Measurements from ENCODE around the gene UBXN2A. TPM values are rescaled to one million over a fixed set of nuclear protein-coding genes. Genes with fewer than 3 reads are reported as not detected.
"Not testable (repeated sequence)": the region's sequence is repeated elsewhere in the genome, so short reads cannot be mapped to it uniquely, and the experiment has no call there.

Gene UBXN2A
- total RNA-seq, 1 experiment from 2014 or later = 18.8 TPM

DNA sequence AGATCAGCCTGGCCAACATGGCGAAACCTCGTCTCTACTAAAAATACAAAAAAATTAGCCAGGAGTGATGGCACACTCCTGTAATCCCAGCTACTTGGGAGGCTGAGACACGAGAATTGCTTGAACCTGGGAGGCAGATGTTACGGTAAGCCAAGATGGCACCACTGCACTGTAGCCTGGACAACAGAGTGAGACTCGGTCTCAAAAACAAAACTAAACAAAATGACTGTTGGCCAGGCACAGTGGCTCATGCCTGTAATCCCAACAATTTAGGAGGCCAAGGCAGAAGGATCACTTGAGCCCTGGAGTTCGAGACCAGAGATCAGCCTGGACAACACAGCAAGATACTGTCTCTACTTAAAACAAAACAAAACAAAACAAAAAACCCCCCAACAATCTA lies 102.9 kb downstream of the UBXN2A start:
- DNase-seq (ENCODE audit: low read depth) = not testable (repeated sequence)

DNA sequence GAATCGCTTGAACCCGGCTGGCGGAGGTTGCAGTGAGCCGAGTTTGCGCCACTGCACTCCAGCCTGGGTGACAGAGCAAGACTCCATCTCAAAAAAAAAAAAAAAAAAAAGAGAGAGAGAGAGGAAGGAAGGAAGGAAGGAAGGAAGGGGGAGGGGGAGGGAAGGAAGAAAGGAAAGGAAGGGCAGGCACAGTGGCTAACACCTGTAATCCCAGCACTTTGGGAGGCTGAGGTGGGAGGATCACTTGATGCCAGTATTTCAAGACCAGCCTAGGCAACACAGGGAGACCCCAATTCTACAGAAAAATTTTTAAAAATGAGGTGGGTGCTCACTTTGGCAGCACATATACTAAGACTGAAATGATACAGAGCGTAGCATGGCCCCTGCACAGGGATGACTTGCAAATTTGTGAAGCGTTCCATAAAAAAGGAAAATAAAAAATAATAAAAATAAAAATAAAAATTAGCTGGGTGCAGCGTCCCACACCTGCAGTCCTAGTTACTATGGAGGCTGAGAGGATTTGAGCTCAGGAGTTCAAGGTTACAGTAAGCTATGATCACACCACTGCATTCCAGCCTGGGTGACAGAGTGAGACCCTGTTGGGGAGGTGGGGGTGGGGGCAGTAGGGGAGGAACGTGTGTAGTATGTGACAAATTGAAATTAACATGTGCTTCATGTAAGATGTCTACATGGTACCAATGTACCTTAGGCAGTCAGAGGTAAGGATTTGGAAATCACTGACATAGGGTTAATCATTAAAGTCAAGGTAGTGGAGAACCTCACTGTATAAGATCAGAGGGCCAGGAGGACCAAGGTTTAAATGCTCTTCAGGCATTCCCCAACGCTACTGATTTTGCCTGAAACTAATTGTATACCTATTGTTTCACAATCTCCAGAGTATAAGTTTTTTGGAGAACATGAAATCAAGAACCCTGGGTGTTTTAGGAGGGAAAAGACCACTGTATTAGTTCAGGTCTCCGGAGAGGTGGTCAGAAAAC lies 105.5 kb downstream of the UBXN2A start:
- DNase-seq (ENCODE audit: low read depth) = no peak

GRCh38 chr2:24046599-24046929 lies 106.3 kb downstream of the UBXN2A start:
- DNase-seq (ENCODE audit: low read depth) = no peak

GRCh38 chr2:24046930-24047702 lies 106.9 kb downstream of the UBXN2A start, which contains the start of gene WDCP:
WDCP (minus strand) TSS chr2:24047391; CDS start chr2:24039494, 7,897 bp downstream.
- peak; percentile 99 for DNase-seq (ENCODE audit: low read depth)

DNA sequence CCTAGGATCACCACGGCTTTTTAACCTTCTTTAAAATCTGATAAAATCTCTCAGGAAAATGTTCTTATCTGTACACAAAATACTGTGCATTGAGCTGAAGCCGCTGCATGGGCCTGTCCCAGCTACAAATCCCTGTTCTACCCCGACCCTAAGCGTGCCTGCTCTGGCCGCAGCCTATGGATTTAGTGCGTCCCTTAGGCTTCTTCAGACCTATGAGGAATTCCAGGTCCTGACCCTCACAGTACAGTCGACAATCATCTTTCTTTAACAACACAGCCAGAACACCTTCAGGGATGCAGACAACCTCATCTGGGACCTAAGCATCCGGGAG lies 107.4 kb downstream of the UBXN2A start:
- DNase-seq (ENCODE audit: low read depth) = peak; percentile 14

DNA sequence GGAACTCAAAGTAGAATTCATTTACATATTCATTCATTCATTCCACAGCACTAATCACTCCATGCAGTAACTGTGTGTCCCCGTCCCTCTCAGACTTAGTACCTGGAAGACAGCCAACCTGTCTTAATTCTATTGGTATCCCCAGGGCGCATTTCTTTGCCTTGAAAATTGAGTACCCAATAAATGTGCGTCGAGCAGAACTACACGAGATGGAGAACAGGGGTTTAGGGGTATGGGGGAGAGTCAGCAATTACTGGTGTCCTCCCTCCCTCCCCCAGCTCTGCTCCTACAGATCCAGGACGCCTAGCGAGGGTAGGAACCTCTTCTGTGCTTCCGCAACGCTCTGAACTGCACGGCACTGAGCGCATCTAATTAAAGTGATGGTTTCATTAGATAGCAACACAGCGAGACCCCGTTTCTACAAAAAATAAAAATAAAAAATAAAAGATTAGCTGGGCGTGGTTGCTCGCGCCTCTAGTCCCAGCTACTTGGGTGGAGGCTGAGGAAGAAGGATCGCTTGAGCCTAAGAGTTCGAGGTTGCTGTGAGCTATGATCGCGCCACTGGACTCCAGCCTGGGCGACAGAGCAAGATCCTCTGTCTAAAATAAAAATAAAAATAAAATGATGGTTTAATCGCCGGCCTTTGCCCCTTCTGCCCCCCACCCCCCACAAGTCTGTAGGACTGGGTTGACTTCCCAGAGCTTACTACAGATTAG lies 108.7 kb downstream of the UBXN2A start:
- peak; percentile 37 for DNase-seq (ENCODE audit: low read depth)

GRCh38 chr2:24049485-24050021 lies 109.3 kb downstream of the UBXN2A start, which contains the start of gene FKBP1B:
FKBP1B (plus strand) TSS chr2:24049741; CDS start chr2:24049850, 109 bp downstream.
- DNase-seq (ENCODE audit: low read depth) = peak; percentile 52

DNA sequence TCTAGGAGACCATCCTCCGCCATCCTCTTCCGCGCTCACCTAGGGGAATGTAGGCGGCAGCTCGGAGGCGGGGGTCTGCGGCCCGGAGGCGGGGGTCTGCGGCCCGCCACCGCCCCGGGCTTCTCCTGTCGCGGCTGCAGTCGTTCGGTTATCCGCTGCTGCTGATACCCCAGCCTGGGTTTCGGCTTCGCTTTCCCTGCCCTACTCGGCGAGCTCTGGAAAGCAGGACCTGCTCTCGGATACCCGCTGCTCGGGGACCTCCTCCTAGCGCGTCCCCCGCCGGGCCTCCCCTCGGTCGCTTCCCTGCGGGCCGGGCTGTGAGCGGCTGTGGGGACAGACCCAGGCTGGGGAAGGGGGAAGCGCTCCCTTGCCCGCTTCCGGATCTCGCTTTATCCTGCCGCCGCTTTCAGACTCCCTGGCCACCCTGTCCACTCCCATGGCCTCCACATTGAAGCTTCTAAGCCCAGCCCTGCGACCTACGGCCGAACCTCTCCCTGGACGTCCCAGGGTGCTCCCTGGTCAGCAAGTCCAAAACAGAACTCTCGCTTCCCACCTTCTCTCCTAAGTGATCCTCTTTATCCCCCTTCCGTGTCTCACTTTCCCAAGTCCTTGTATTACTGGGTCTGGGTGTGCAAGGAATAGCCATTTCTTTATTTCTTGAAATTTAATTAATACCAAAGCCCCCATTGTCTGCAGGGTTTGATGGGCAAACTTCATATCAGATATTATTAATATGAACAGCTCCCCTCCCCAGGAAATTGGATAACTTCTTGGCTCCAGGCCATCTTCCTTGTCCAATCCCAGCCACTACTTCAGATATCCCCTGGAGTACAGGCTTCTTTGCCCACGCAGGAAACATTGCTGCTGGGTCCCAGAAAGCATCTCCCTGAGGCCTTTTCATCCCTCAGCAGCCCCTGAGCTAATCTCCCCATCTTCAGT lies 110.0 kb downstream of the UBXN2A start:
- DNase-seq (ENCODE audit: low read depth) = peak; percentile 15

DNA sequence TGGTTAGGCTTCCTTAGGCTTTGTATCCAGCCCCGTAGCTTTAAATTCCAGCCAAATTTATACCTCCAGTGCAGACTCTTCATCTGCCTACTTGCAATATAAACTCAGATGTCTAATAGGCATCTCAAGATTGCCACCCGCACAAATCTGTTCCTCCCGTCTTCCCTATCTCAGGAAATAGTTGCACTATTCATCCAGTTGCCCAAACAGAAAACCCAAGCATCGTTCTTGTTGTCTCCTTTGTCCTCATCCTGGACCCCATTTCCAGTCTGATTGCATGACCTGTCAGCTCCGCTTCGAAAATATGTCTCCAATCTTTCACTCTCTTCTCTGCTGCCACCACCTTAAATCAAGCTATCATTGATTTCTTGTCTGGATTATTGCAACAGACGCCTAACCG lies 111.6 kb downstream of the UBXN2A start:
- DNase-seq (ENCODE audit: low read depth) = no peak

- no peak for DNase-seq (ENCODE audit: low read depth)
These were observed 112.7 kb downstream of the UBXN2A start for GRCh38 chr2:24052951-24053350.

Other genes with a start within 250 kb of the UBXN2A start
- 2.9 and 3.8 TPM in 2 replicates for gene ATAD2B, start 13.3 kb upstream of the UBXN2A start, total RNA-seq (2014; rRNA removed; shearing (Covaris generic))
- gene MFSD2B, start 69.6 kb downstream of the UBXN2A start, total RNA-seq (2014; rRNA removed; shearing (Covaris generic)) = not detected in 2 replicates
- 12.1 and 12.8 TPM in 2 replicates for gene WDCP, start 106.9 kb downstream of the UBXN2A start, total RNA-seq (2014; rRNA removed; shearing (Covaris generic))
- gene FKBP1B, start 109.3 kb downstream of the UBXN2A start, total RNA-seq (2014; rRNA removed; shearing (Covaris generic)) = 6.6 and 9.7 TPM in 2 replicates
- 302 and 310 TPM in 2 replicates for gene SF3B6, start 135.9 kb downstream of the UBXN2A start, total RNA-seq (2014; rRNA removed; shearing (Covaris generic))
- gene TP53I3, start 144.4 kb downstream of the UBXN2A start, total RNA-seq (2014; rRNA removed; shearing (Covaris generic)) = 3.1 and 8.8 TPM in 2 replicates
- 0.12 TPM in 1 of 2 replicates, not detected in the other for gene PFN4, start 182.9 kb downstream of the UBXN2A start, total RNA-seq (2014; rRNA removed; shearing (Covaris generic))
- gene FAM228B, start 183.0 kb downstream of the UBXN2A start, total RNA-seq (2014; rRNA removed; shearing (Covaris generic)) = 1.8 and 3.2 TPM in 2 replicates
- gene FAM228A, start 234.6 kb downstream of the UBXN2A start, total RNA-seq (2014; rRNA removed; shearing (Covaris generic)) = not detected in 2 replicates